Endometrial microvascular endothelial cells (primary cell): Measurements from ENCODE around the gene MTA3. TPM values are rescaled to one million over a fixed set of nuclear protein-coding genes. Genes with fewer than 3 reads are reported as not detected.

Source experiments
- in situ Hi-C: cut with HindIII; loops from 2 replicates; pipeline ENCODE4 v1.10.0; 2017; ENCODE audit warnings: low sequenced_read_pairs, low pct_unique_long_range_greater_than_20kb; ENCODE audit errors: inconsistent ontology term
- total RNA-seq: library from RNA; depleted of rRNA; stranded (reverse); fragments of >200 nt; gene quantifications from one replicate; pipeline ENCODE4 v1.2.3, GENCODE V29; 2015; ENCODE audit errors: inconsistent ontology term

The MTA3 gene
- total RNA-seq, 1 donor from 2014 or later = 24.2 TPM

DNA sequence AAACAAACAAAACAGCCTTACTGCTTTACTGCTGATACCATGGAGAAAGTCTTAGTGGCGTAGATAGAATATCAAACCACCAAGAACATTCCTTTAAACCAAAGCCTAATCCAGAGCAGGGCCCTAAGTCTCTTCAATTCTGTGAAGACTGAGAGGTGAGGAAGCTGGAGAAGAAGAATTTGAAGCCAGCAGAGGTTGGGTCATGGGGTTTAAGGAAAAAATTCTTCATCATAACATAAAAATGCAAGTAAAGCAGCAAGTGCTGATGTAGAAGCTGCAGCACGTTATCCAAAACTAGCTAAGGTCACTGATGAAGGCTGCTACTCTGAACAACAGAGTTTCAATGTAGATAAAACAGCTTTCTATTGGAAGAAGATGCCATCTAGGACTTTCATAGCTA lies 77.1 kb downstream of the MTA3 start:
- in situ Hi-C loops = no loop called here

DNA sequence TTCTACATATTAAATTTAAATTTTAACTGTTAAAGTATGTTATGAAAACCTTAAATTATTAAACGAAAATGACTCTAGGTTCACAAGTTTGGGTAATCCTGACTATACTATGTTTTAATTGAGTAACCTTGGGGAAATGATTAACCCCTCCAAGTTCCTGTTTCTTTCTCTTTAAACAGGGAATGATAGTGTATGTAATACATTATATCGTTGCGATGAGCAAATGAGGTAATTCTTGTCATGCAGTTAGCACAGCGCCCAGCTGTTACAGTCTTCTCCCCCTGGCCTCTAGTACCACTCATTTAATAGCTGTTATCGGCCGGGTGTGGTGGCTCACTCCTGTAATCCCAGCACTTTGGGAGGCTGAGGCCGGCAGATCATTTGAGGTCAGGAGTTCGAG lies 80.4 kb downstream of the MTA3 start:
- in situ Hi-C loops = no loop called here

DNA sequence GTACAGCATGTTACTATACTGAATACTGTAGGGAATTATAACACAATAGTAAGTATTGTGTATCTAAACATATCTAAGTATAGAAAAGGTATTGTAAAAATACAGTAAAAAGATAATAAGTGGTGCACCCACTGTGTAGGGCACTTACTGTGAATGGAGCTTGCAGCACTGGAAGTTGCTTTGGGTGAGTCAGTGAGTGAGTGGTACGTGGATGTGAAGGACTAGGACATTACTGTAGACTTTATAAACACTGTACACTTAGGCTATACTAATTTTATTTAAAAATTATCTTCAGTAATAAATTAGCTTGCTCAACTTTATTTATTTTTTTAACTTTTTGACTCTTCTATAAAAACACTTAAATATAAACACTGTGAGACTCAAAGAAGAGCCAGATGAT lies 82.6 kb downstream of the MTA3 start:
- in situ Hi-C loops = no loop called here

DNA sequence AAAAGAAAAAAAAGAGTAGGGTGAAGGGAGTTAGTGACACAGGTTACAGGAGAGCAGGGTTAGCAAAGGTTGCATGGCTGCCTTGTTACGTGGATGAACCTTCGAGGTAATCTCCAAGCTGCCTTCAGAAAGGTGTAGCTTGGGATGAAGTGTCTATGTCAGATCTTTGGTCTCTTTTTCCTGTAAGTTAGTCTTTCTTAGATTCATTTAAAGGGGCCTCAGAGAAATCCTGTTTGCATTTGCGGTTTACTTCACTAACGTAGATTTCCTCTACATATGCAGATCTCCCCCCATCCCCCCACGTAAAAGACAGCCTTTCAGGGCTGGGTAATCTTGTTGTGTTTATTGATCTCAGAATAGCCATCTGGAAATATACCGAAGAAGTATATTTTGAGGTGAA lies 83.7 kb downstream of the MTA3 start:
- in situ Hi-C loops = no loop called here

DNA sequence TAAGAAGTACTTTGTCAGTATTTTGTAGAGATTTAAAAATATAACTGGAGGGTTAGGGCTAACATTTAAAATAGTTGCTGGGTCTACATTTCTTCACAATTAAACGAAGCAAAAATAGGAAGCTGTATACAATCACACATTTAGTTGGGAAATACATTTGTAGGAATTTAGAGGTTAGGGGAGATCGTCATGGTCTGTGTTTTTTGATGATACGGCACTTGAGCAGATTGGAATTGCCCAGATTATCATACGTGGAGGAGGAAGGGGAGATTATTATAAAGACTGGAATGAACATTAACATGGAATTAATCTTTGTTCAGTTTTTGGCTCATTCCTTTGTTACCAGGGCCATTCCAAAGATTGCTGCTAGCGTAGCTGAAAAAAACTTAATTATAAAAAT lies 84.6 kb downstream of the MTA3 start:
- in situ Hi-C loops = no loop called here

DNA sequence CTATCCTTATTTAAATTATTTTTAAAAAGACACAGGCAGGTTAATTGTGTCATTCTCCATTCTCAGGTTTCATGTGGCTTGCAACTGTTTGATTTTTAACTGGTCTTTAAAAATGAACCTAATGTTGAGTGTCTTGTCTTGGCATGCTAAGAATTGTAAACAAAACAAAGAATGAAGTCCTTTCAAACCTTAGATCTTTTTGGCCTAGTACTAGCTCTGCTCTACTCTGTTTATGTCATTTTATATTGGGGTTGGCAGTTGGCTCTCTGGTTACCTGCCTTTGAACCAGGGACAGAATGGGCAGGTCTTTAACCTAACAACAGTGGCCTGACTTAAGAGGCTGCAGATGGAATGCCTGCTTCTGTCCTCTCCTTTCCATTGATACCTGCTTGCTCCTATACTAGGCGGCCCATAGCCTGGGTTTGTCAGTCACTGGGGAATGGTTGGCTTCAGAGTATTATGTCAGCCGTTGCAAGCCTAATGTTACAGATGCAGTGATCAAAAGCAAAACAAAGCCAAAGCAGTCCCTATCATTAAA lies 85.5 kb downstream of the MTA3 start:
- in situ Hi-C loops = no loop called here

DNA sequence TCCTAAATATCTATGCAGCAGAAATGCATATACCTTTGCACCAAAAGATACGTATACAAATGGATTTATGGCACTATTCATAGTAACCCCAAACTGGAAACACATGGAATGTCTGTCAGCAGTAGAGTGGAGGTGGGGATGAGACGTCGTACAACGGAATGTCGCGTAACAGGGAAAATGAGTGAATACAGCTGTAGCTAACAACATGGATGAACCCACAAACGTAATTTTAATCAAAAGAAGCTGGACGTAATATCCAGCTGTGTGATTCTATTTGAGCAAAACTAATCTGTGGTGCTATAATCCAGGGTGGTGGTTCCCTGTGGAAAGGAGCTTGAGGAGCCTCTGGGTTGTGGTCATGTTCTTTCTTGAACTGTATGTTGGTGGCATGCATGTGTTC lies 89.9 kb downstream of the MTA3 start:
- in situ Hi-C loops = no loop called here

DNA sequence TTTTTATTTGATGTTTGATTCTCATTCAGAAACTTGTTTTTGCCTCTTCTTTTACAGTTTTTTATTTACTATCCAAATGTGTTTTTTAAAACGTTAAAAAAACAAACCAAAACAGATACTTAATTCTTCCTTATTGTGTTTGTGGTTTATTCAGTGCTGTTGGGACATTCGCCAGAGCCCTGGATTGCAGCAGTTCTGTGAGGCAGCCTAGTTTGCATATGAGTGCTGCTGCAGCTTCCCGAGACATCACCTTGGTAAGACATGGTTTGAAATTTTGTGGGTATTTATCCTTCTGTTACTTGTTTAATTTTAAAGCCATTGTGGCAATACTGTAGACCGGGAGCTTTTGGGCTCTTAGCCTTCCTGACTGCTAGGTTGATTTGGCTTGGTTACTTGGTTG lies 91.2 kb downstream of the MTA3 start:
- in situ Hi-C loops = loop anchor here (5.0 kb wide), 1 partner anchor 162 kb away; no protein-coding TSS in a partner anchor

DNA sequence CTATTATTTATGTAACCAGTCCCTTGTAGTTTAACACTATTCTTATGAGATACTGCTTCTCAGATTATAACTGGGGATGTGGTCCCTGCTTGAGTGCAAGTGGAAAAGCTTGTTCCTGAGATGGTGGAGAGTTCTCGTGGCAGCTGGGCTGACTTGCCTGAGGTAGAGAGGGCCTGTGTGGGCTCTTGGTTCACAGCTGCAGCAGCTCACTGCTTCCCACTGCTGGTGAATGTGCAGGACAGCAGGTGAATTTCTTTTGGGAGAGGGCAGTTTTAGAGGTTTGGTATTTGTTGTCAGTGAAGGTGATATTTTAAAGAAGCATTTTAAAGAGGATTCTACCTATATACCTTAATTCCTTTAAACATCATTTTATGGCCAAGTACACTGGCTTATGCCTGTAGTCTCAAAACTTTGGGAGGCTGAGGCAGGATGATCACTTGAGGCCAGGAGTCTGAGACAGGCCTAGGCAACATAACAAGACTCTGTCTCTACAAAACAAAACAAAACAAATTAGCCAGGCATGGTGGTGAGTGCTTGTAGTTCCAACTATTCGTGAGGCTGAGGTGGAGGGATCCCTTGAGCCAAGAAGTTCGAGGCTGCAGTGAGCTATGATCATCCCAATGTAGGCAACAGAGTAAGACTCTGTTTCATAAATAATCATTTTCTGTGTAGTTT lies 94.8 kb downstream of the MTA3 start:
- in situ Hi-C loops = loop anchor here (5.0 kb wide), 1 partner anchor 166 kb away; no protein-coding TSS in a partner anchor

DNA sequence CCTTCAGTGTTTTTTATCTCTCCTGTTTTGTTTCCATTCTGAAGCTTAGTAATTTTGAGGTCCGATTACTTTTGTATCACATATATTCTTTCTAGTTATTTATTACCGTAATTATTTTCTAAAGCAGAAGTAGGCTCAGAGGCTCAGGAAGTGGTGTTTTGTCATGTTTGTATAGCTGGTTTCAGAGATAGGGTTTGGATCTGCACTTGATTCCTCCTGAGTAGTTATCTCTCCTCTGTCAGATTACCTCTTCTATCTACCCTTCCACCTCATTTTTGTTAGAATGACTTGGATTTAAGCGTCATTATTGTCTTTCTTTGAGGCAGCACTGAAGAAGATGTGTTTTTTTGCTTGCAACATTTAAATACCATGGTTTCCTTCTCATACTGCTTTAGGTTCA lies 95.4 kb downstream of the MTA3 start:
- in situ Hi-C loops = loop anchor here (5.0 kb wide), 1 partner anchor 167 kb away; no protein-coding TSS in a partner anchor

DNA sequence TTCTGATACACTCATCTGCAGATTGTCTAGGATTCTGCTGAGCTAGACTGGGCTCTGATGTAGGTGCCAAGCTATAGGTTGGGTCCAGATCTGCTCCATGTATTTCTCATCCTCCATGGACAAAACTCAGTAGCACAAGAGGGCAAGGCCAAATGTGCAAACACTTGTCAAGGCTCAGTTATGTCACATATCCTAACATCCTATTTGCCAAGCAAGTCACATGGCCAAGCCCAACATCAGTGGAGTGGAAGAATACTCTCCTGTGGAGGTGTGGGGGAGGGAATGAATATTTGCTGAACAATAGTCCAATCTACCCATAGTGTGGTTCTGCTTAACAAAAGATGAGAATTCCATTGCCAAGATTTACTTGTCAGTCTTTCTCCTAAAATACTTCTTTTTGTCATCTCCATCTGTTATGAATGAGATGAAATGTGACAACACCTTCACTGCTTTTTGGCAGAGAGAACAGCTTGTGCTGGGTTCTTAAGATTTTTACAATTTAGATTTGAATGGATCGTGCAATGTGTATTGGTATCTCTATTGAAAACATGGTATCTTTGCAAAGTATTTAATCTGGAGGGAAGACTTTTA lies 105.7 kb downstream of the MTA3 start:
- in situ Hi-C loops = no loop called here

DNA sequence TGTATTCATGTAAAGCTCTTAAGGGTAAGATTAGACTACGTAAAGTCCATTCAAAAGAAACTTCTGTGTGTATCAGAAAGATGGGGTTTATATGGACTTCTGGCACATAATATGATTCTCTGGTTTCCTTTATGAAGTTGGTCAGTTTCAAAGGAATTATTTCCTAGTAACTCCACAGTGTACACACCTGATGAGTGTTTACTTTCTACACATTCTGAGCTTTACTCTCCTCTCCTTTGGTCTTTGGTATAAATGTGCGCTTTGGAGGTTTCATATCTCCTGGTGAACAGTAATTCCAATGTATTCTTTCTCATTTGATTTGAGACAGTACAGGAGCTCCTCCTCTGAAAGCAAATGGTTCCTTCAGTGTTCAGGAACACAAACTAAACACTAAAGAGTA lies 107.4 kb downstream of the MTA3 start:
- in situ Hi-C loops = no loop called here

DNA sequence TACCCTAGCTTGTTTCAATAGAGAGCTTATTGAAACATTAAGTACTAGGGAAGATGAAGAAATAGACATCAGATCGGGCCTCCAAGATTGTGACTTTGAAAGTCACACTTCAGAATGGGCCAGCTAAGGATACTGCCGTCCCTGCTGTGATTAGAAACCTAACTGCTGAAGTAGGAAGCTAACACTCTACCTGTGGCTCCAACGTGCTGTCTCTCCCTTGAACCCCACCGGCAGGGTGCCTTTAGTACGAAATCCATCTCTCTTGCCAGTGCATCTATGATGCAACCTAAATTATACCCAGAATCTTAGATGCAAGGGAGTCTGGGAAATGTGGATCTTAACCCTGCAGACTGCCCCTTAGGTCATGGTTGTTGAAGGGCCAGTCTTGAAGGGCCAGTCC lies 116.9 kb downstream of the MTA3 start:
- in situ Hi-C loops = no loop called here

DNA sequence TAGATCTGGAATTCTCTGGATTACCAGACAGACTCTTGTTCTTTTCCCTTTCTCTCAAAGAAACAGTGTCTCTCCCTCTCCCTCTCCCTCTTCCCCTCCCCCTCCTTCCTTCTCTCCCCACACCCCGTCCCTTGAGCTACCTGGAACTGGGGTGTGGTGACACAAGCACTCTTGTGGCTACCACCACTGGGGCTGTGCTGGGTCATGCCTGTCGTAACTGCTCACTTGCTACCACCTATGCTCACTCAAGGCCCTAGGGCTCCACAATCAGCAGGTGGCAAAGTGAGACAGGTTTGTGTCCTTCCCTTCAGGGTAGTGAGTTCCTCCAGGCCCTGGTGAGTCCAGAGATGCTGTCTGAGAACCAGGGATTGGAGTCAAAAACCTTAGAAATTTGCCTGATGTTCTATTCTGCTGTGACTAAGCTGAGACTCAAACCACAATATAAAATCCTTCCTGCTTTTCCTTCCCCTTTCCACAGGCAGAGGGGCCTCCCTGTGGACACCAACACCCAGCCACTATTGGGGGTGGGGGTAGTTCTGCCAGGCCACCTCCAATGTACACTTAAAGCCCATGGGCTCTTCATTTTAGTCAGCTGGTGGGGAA lies 124.7 kb downstream of the MTA3 start:
- in situ Hi-C loops = no loop called here

DNA sequence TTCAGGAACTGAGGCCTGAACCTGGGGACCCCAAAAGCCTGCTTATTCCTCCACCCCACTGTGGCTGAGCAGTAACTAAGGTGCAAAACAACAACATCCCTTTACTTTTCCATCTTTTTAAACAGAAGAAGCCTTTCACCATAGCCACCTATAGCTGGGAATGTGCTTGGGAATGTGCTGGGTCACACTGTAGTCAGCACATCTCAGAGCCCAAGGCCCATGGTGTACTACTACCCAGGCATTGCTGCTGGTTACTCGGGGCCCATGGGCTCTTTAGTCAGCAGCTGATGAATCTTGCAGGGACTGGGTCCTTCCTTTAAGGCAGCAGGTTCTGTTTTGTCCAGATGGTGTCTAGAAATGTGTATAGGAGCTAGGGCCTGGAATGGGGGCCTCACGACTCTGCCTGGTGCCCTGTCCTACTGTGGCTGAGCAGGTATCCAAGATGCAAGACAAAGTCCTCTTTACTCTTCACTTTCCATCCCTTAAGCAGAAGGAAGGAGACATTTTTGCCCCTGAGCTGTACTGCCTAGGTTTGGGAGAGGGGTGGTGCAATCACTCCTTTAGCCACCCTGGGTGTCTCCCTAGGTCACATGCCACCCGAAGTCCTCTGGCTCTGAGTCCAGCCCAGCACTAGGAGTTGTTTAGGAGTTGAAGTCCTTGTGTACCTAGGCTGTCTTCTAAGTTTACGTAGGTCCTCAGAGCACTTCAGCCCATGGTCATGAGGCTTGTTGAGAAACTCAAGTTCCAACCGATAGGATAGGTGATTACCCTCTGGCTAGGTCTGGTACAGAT lies 125.5 kb downstream of the MTA3 start:
- in situ Hi-C loops = no loop called here

DNA sequence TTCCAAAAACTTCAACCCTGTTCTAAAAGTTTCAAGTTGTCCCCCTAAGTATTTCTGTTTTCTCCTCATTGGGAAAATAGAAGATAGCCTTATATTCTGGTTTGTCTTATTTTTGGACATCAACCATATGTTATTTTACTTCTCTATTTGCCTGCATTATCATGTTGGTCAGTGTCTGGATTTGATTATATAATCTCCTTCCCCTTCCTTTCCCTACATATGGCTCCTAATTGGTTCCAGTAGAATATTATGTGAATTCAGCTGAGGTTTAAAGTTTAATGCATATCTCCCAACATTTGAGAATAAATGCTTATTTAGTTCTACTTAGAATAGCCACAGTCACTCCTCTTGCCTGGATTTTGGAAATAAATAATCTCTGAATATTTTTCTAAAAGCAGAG lies 128.6 kb downstream of the MTA3 start:
- in situ Hi-C loops = no loop called here

DNA sequence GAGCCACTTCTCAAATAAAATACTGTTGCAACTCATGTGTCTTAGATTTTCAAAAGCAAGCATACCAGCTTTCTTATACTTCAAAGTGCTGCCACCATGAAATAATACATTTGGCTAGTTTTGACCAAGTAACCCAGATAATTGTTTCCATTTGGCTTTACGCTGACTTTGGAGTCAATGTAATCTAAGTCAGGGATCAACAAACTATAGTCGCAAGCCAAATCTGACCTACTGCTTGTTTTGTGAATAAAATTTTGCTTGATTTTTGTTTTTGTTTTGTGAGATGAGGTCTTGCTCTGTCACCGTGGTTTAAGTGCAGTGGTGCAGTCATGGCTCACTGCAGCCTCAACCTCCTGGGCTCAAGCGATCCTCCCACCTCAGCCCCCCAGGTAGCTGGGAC lies 130.5 kb downstream of the MTA3 start:
- in situ Hi-C loops = no loop called here

DNA sequence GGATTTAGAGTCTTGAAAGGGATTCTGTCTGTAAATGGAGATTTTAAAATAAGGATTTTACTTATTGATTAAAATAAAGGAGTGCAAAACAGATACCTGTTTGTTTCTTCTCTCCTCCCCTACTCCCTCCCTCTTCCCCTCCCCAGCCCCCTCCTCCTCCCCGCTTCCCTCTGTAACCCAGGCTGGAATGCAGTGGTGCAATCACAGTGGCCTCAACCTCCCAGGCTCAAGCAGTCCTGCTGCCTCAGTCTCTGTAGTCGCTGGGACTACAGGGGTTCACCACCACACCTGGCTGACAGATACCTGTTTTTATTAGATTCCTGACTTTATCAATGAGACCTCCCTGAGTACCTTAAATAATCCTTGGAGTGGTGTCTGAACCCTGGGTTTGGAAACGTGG lies 138.4 kb downstream of the MTA3 start:
- in situ Hi-C loops = no loop called here

DNA sequence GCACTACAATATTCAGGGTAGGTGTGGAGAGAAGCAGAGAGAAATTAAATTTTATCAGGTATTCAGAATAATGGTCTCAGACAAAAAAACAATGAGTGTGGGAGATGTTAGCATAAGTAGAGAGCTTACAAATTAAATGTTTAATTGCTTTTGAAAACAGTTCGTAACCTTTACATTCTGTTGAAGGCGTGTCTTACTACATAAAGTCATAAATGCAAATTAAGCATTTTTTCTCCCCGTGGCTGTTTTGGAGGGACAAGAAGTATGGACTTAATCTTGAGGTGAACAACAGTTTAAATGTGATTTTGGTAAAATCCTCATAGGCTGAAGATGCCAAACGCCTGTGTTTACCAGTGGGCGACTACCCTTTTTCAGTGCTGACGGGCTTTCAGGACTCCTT lies 139.7 kb downstream of the MTA3 start:
- in situ Hi-C loops = no loop called here
